ENCODE results near the gene DNAJB1. TPM values are rescaled to one million over a fixed set of nuclear protein-coding genes. Genes with fewer than 3 reads are reported as not detected.
A peak's percentile ranks its signal among the peaks of the same experiment; 100 is the strongest.

The DNAJB1 gene
- total RNA-seq, 1 donor, result 70.9 TPM

DNA sequence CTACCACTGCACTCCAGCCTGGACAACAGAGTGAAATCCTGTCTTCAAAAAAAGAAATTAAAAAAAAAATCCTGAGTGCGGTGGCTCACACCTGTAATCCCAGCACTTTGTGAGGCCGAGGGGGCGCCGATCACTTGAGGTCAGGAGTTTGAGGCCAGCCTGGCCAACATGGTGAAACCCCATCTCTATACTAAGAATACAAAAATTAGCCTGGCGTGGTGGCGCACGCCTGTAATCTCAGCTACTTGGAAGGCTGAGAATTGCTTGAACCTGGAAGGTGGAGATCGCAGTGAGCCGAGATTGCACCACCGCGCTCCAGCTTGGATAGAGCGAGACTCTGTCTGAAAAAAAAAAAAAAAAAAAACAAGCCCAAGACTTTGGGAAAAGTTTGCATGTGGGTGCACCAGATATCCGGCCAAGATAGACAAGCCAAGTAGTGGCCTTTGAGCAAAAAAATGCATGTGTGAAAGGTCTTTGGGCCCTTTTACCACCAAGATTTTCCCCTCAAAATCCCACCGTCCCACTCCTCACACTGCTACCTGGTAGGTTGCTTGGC lies 5.7 kb downstream of the DNAJB1 start:
- peak; percentile 38 for DNase-seq (ENCODE audit: insufficient read length, low spot score, missing footprints)
- no peaks in the 10 kb centered on the region for H3K27me3 ChIP-seq (ENCODE audit: insufficient read depth, low read length)
- H3K36me3 ChIP-seq (ENCODE audit: insufficient read depth, low read length), result peaks cover 27% of the 10 kb centered on the region
- H4K20me1 ChIP-seq (ENCODE audit: insufficient read depth, low read length), result peaks cover 29% of the 10 kb centered on the region
- H3K9me3 ChIP-seq (ENCODE audit: low read depth, low read length), result no peaks in the 10 kb centered on the region
- no peak overlapping the region for H3K4me3 ChIP-seq (ENCODE audit: insufficient read depth, low read length)
- H2AFZ ChIP-seq (ENCODE audit: low read length), result no peak overlapping the region
- peaks cover 34% of the 10 kb centered on the region for H3K79me2 ChIP-seq (ENCODE audit: insufficient read depth, low read length)
- peaks cover 36% of the 10 kb centered on the region for H3K4me1 ChIP-seq (ENCODE audit: insufficient read depth, low read length)
- TF ChIP-seq, protein P1, sequence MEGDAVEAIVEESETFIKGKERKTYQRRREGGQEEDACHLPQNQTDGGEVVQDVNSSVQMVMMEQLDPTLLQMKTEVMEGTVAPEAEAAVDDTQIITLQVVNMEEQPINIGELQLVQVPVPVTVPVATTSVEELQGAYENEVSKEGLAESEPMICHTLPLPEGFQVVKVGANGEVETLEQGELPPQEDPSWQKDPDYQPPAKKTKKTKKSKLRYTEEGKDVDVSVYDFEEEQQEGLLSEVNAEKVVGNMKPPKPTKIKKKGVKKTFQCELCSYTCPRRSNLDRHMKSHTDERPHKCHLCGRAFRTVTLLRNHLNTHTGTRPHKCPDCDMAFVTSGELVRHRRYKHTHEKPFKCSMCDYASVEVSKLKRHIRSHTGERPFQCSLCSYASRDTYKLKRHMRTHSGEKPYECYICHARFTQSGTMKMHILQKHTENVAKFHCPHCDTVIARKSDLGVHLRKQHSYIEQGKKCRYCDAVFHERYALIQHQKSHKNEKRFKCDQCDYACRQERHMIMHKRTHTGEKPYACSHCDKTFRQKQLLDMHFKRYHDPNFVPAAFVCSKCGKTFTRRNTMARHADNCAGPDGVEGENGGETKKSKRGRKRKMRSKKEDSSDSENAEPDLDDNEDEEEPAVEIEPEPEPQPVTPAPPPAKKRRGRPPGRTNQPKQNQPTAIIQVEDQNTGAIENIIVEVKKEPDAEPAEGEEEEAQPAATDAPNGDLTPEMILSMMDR (IDR thresholded peaks at IDR 0.05; ENCODE audit: extremely low read depth, low read depth, low read length), result no peak
- H3K27ac ChIP-seq (ENCODE audit: low read depth, low read length), result no peak overlapping the region
- no peak overlapping the region for H3K4me2 ChIP-seq (ENCODE audit: insufficient read depth, low read length)

GRCh38 chr19:14511229-14511593 lies 7.0 kb downstream of the DNAJB1 start:
- Histone ChIP-seq H3K9me3 (ENCODE audit: low read depth, low read length) (no peaks in the 10 kb centered on the region), H3K27me3 (ENCODE audit: insufficient read depth, low read length) (no peaks in the 10 kb centered on the region), H3K4me3 (ENCODE audit: insufficient read depth, low read length) (no peak overlapping the region), H3K4me2 (ENCODE audit: insufficient read depth, low read length) (no peak overlapping the region), H3K4me1 (ENCODE audit: insufficient read depth, low read length) (peaks cover 34% of the 10 kb centered on the region), H3K27ac (ENCODE audit: low read depth, low read length) (peak overlapping the region; percentile 50), H3K79me2 (ENCODE audit: insufficient read depth, low read length) (peaks cover 21% of the 10 kb centered on the region), H2AFZ (ENCODE audit: low read length) (no peak overlapping the region), H4K20me1 (ENCODE audit: insufficient read depth, low read length) (peaks cover 20% of the 10 kb centered on the region), H3K36me3 (ENCODE audit: insufficient read depth, low read length) (peaks cover 26% of the 10 kb centered on the region)
- TF ChIP-seq, protein P1 (IDR thresholded peaks at IDR 0.05; ENCODE audit: extremely low read depth, low read depth, low read length), result no peak
- DNase-seq (ENCODE audit: insufficient read length, low spot score, missing footprints), result peak; percentile 34

GRCh38 chr19:14510311-14511228 lies 7.6 kb downstream of the DNAJB1 start:
- peaks cover 15% of the 10 kb centered on the region for H3K79me2 ChIP-seq (ENCODE audit: insufficient read depth, low read length)
- peaks cover 13% of the 10 kb centered on the region for H4K20me1 ChIP-seq (ENCODE audit: insufficient read depth, low read length)
- H3K4me2 ChIP-seq (ENCODE audit: insufficient read depth, low read length), result peak overlapping the region; percentile 65
- peak overlapping the region; percentile 50 for H3K27ac ChIP-seq (ENCODE audit: low read depth, low read length)
- DNase-seq (ENCODE audit: insufficient read length, low spot score, missing footprints), result peak; percentile 81
- TF ChIP-seq, protein P1 (IDR thresholded peaks at IDR 0.05; ENCODE audit: extremely low read depth, low read depth, low read length), result no peak
- no peaks in the 10 kb centered on the region for H3K27me3 ChIP-seq (ENCODE audit: insufficient read depth, low read length)
- H3K36me3 ChIP-seq (ENCODE audit: insufficient read depth, low read length), result peaks cover 19% of the 10 kb centered on the region
- peak overlapping the region; percentile 47 for H3K4me3 ChIP-seq (ENCODE audit: insufficient read depth, low read length)
- no peak overlapping the region for H2AFZ ChIP-seq (ENCODE audit: low read length)
- H3K4me1 ChIP-seq (ENCODE audit: insufficient read depth, low read length), result peaks cover 34% of the 10 kb centered on the region
- no peaks in the 10 kb centered on the region for H3K9me3 ChIP-seq (ENCODE audit: low read depth, low read length)
